K562 (cell line): ENCODE data around the gene C1orf21. TPM values are rescaled to one million over a fixed set of nuclear protein-coding genes. Genes with fewer than 3 reads are reported as not detected.

Experiments used
- ATAC-seq: fragments of 200-7000 bp; cut with Tn5 transposase; 3 replicates; pipeline ENCODE4 v1.9.1; 2020; ENCODE audit warnings: moderate library complexity
- BruUV-seq: library from RNA; stranded (reverse); fragments of 400-500 nt; replicated peaks from 2 replicates; lab custom pipeline; 2021; lab: Mats Ljungman, UMichigan
- CTCF ChIA-PET: fragments of 300-600 bp; formaldehyde crosslinking; extraction: SDS; loops from one replicate; lab custom pipeline; 2021; ENCODE audit warnings: low intra/inter-chr PET ratio; lab: Yijun Ruan, JAX
- POLR2A ChIA-PET: fragments of 300-600, 350-650 bp; sonication (Branson Sonifier 250); formaldehyde crosslinking; extraction: SDS; loops from one replicate; lab custom pipeline; 2021; ENCODE audit warnings: antibody characterized with exemption, inconsistent platforms; lab: Yijun Ruan, JAX
- DNase-seq, 4 experiments: peaks; one replicate each; pipeline versions ENCODE4 v3.0.0 to v3.0.0-alpha.2; 2011 to 2018; ENCODE audit warnings: low spot score in 3 of 4, mixed read lengths in 3 of 4; ENCODE audit errors: extremely low read depth in 1 of 4
- FAIRE-seq: peaks from 2 replicates; lab custom pipeline; 2011; peaks lifted over from hg19 to GRCh38; lab: Jason Lieb, UNC
- H2AFZ ChIP-seq: 2 replicates; pipeline ENCODE4 v1.6.0; 2011; ENCODE audit warnings: low read depth, low read length, control low read depth, inconsistent platforms
- H3K27ac ChIP-seq: fragments of 200-600 bp; 3 replicates; pipeline ENCODE4 v1.8.0; 2011; ENCODE audit warnings: low read depth, mild to moderate bottlenecking, control low read depth, inconsistent platforms, low read length, moderate library complexity, mixed read lengths; ENCODE audit errors: extremely low read depth
- H3K27me3 ChIP-seq, 2 experiments: fragments of 300-600 bp in 1 of 2; 2 replicates in 1 of 2; 3 replicates in 1 of 2; pipeline versions ENCODE4 v1.6.0 to v1.8.0; 2011; ENCODE audit warnings: inconsistent platforms in 2 of 2, low read length in 2 of 2, mild to moderate bottlenecking in 1 of 2, mixed read lengths in 1 of 2, moderate library complexity in 1 of 2; ENCODE audit not compliant: control insufficient read depth in 2 of 2, insufficient read depth in 2 of 2
- H3K36me3 ChIP-seq: fragments of 300-600 bp; 3 replicates; pipeline ENCODE4 v1.8.0; 2011; ENCODE audit warnings: mild to moderate bottlenecking, low read length, inconsistent platforms; ENCODE audit not compliant: control insufficient read depth, insufficient read depth
- H3K4me1 ChIP-seq, 2 experiments: fragments of 200-600 bp in 1 of 2; replicated peaks in 1 of 2; 2 replicates in 1 of 2; 3 replicates in 1 of 2; pipeline versions ENCODE4 v1.5.1 to v1.8.0; 2011; ENCODE audit warnings: inconsistent platforms in 2 of 2, low read length in 2 of 2, mild to moderate bottlenecking in 1 of 2, mixed read lengths in 1 of 2, moderate library complexity in 1 of 2; ENCODE audit not compliant: control insufficient read depth in 2 of 2, insufficient read depth in 2 of 2
- H3K4me2 ChIP-seq: 2 replicates; pipeline ENCODE4 v1.6.1; 2011; ENCODE audit warnings: low read length, control low read depth, inconsistent platforms, mixed read lengths; ENCODE audit not compliant: insufficient read depth
- H3K4me3 ChIP-seq: fragments of 200-600 bp; sonication (generic), shearing (Covaris generic); 2 replicates; pipeline ENCODE4 v1.5.1; 2016; ENCODE audit warnings: control low read depth, inconsistent platforms
- H3K79me2 ChIP-seq: fragments of 200-600 bp; 3 replicates; pipeline ENCODE4 v1.8.0; 2011; ENCODE audit warnings: low read length, inconsistent platforms; ENCODE audit not compliant: control insufficient read depth, insufficient read depth
- H3K9ac ChIP-seq, 2 experiments: 2 replicates each; pipeline versions ENCODE4 v1.6.0 to v1.6.1; 2011; ENCODE audit warnings: low read depth in 2 of 2, low read length in 2 of 2, control low read depth in 1 of 2, inconsistent platforms in 1 of 2, mild to moderate bottlenecking in 1 of 2, mixed read lengths in 1 of 2; ENCODE audit not compliant: insufficient read depth in 1 of 2
- H3K9me1 ChIP-seq: one replicate; pipeline ENCODE4 v1.6.0; 2011; ENCODE audit warnings: inconsistent platforms, mild to moderate bottlenecking, low read length, moderate library complexity; ENCODE audit not compliant: control insufficient read depth, insufficient read depth
- H3K9me3 ChIP-seq: replicated peaks from 2 replicates; pipeline ENCODE4 v1.5.1; 2011; ENCODE audit warnings: low read depth, low read length, inconsistent platforms; ENCODE audit not compliant: control insufficient read depth, insufficient read depth
- H4K20me1 ChIP-seq: replicated peaks from 2 replicates; pipeline ENCODE4 v1.6.1; 2011; ENCODE audit warnings: low read length, inconsistent platforms, mixed read lengths; ENCODE audit not compliant: control insufficient read depth, insufficient read depth
- ATF7 ChIP-seq: fragments of 450-650 bp; IDR thresholded peaks from 2 replicates; pipeline ENCODE4 v1.7.1; 2014; ENCODE audit warnings: mild to moderate bottlenecking, moderate library complexity
- KAT8 ChIP-seq: fragments of 450-650 bp; IDR thresholded peaks from 2 replicates; pipeline ENCODE4 v1.6.1; 2016; ENCODE audit warnings: low read depth, mild to moderate bottlenecking
- MCM3 ChIP-seq: fragments of 450-650 bp; IDR thresholded peaks from 2 replicates; pipeline ENCODE4 v1.6.1; 2016
- RBM39 ChIP-seq: fragments of 200-400 bp; formaldehyde crosslinking; optimal IDR thresholded peaks from 2 replicates; pipeline ENCODE3; 2018; ENCODE audit warnings: low read depth, low read length
- WGBS: fragments of 100-300 bp; shearing (Covaris generic); methylation state at CpG from one replicate; pipeline ENCODE4 v1.1.6; 2016; ENCODE audit warnings: low coverage, mixed read lengths; ENCODE audit not compliant: insufficient coverage; ENCODE audit errors: missing lambda C conversion rate; 5-methylcytosine and 5-hydroxymethylcytosine counted together
- in situ Hi-C: fragments of 300-500 bp; cut with MboI; formaldehyde crosslinking; loops from 4 replicates; pipeline ENCODE4 v1.15.0; 2018; ENCODE audit warnings: inconsistent platforms, mixed read lengths
- intact Hi-C: fragments of 100-400 bp; cut with micrococcal nuclease; formaldehyde crosslinking; loops from 2 replicates; pipeline ENCODE4 v1.14.2; 2022
- polyA plus RNA-seq, 8 experiments: library from polyadenylated mRNA; depleted of rRNA in 4 of 8; stranded (reverse) in 5 of 8; unstranded in 3 of 8; fragments of >200 nt; fragmentation: Nextera tagmentation in 2 of 8; fragmentation: Illumina TruSeq in 1 of 8; extraction: Ambion mirVana in 2 of 8; extraction: Trizol in 1 of 8; gene quantifications; 2 replicates each; pipeline versions ENCODE4 v1.2.1 to v1.2.3, GENCODE V29; 2011 to 2014; ENCODE audit warnings: inconsistent platforms in 1 of 8, missing spikeins in 1 of 8
- total RNA-seq, 7 experiments: library from RNA; depleted of rRNA in 6 of 7; stranded (reverse); fragments of >200 nt in 6 of 7; fragmentation: Illumina TruSeq in 2 of 7; extraction: Trizol in 2 of 7; gene quantifications; 2 replicates each; pipeline versions ENCODE4 v1.2.1 to v1.2.3, GENCODE V29; 2011 to 2021; ENCODE audit warnings: low replicate concordance in 1 of 7
- TF ChIP-seq, protein P1 (sequence below): fragments of 450-650 bp; formaldehyde crosslinking; IDR thresholded peaks from 2 replicates; pipeline ENCODE4 v1.4.0; 2020; ENCODE audit warnings: mild to moderate bottlenecking, moderate library complexity
- TF ChIP-seq, protein P2 (sequence below): fragments of 450-650 bp; IDR thresholded peaks from one replicate; pipeline ENCODE4 v1.6.1; 2018; ENCODE audit warnings: mild to moderate bottlenecking, moderate library complexity; ENCODE audit not compliant: partially characterized antibody

C1orf21 gene
- total and polyA plus RNA-seq, 9 of the 15 experiments (the other 6 are each of a cell fraction or from before 2014, with no cell fraction given) = under 0.01 to 0.31 (median 0.07) TPM

DNA sequence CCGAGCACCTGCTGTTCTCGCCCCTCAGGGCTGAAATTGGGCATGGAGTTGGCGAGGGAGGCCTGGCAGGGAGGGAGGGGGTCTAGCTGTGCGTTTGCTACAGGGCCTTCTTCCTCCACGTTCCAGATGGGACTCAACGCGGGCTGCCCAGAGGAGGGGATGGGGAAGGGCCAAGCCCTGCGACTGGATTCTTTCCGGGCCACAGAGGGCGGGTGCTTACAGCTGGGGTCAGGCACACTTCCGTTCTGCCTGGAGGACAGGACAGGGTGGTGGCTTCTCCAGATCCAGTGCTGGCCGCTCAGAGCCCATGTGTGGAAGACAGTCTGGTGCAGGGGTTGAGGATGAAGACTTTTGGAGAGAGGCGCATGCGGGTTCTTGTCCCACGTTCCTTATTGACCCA, 277.8 kb downstream of the C1orf21 start (continued):
- TF ChIP-seq, protein P1, sequence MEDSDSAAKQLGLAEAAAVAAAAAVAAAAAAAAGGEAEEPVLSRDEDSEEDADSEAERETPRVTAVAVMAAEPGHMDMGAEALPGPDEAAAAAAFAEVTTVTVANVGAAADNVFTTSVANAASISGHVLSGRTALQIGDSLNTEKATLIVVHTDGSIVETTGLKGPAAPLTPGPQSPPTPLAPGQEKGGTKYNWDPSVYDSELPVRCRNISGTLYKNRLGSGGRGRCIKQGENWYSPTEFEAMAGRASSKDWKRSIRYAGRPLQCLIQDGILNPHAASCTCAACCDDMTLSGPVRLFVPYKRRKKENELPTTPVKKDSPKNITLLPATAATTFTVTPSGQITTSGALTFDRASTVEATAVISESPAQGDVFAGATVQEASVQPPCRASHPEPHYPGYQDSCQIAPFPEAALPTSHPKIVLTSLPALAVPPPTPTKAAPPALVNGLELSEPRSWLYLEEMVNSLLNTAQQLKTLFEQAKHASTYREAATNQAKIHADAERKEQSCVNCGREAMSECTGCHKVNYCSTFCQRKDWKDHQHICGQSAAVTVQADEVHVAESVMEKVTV (CRISPR knock-in tag) = no peak
- TF ChIP-seq, protein P2, sequence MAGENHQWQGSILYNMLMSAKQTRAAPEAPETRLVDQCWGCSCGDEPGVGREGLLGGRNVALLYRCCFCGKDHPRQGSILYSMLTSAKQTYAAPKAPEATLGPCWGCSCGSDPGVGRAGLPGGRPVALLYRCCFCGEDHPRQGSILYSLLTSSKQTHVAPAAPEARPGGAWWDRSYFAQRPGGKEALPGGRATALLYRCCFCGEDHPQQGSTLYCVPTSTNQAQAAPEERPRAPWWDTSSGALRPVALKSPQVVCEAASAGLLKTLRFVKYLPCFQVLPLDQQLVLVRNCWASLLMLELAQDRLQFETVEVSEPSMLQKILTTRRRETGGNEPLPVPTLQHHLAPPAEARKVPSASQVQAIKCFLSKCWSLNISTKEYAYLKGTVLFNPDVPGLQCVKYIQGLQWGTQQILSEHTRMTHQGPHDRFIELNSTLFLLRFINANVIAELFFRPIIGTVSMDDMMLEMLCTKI = no peak
- TF ChIP-seq RBM39 = no peak
- TF ChIP-seq, all 486 proteins: peak for 5

DNA sequence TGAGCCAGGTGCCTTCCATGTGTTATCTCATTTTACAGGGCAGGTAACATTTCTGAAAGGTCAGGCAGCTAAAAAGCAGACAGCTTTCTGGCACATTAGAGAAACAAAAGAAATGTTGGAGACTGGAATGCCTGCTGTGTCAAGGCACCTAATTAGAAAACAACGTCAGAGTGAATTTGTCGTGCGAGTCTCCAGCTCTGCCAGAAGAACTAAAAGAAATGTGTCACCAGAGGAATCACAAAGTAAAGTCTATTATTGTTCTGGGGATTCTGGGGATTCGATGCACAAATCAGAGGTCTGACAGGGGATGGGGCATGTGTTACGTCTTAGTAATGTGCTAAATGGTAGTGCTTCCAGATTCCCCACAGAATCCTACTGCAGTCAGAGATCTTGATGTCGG, 278.5 kb downstream of the C1orf21 start:
- FAIRE-seq (no peak), ATAC-seq (no peak), DNase-seq (no peak)
- H3K9ac ChIP-seq = no peak overlapping the region
- no peak overlapping the region for H2AFZ ChIP-seq
- ChIA-PET CTCF (no interaction called here), POLR2A (interaction anchor here (0.9 kb wide), 1 partner anchor 123 kb away, joined by 3 read pairs; no protein-coding TSS in a partner anchor)
- H3K79me2 ChIP-seq = no peaks in the 10 kb centered on the region
- WGBS = 2% methylated on average over 6 of the region's 6 CpGs
- in situ Hi-C loops = loop anchor here (25.0 kb wide), 1 partner anchor 578 kb away; no protein-coding TSS in a partner anchor
- intact Hi-C loops = loop anchor here (5.0 to 10.0 kb wide), 5 partner anchors 98 to 751 kb away; no protein-coding TSS in a partner anchor
- H3K27ac ChIP-seq = no peak overlapping the region
- peaks cover 0 to 10% of the 10 kb centered on the region in 2 experiments; a peak in 2 of 5 replicates for H3K4me1 ChIP-seq
- H3K9me3 ChIP-seq = no peaks in the 10 kb centered on the region
- no peak overlapping the region for H3K4me3 ChIP-seq
- no peak overlapping the region for H3K4me2 ChIP-seq
- peaks cover 8 to 12% of the 10 kb centered on the region in 2 experiments; a peak in 4 of 5 replicates for H3K27me3 ChIP-seq
- BruUV-seq = no TSS peak
- H3K9me1 ChIP-seq = no peaks in the 10 kb centered on the region
- H4K20me1 ChIP-seq = 0 out of 2 replicates have a peak, but pooled peaks cover 4% of the 10 kb centered on the region
- H3K36me3 ChIP-seq = no peaks in the 10 kb centered on the region
- TF ChIP-seq MCM3 (no peak), ATF7 (no peak), KAT8 (no peak)
